Endothelial cell of umbilical vein (primary cell): ENCODE measurements around the gene CPNE1. TPM values are rescaled to one million over a fixed set of nuclear protein-coding genes. Genes with fewer than 3 reads are reported as not detected.

Experiments used
- BruUV-seq: library from RNA; stranded (reverse); fragments of 400-500 nt; replicated peaks from 2 replicates; lab custom pipeline; 2021; lab: Mats Ljungman, UMichigan
- CTCF ChIA-PET: fragments of 300-600, 350-600 bp; sonication (Branson Sonifier 250); formaldehyde crosslinking; loops from one replicate; lab custom pipeline; 2021; ENCODE audit warnings: antibody characterized with exemption, inconsistent platforms; lab: Charles Lee
- POLR2A ChIA-PET: fragments of 300-600, 350-600 bp; sonication (Branson Sonifier 250); formaldehyde crosslinking; loops from one replicate; lab custom pipeline; 2021; ENCODE audit warnings: antibody characterized with exemption, inconsistent platforms; lab: Charles Lee
- DNase-seq: peaks from one replicate; pipeline ENCODE4 v3.0.0-alpha.2; 2011; ENCODE audit warnings: low read depth, low spot score
- FAIRE-seq: peaks from 2 replicates; lab custom pipeline; 2011; peaks lifted over from hg19 to GRCh38; lab: Jason Lieb, UNC
- H2AFZ ChIP-seq: 2 replicates; pipeline ENCODE4 v1.6.0; 2012; ENCODE audit warnings: low read depth, low read length, control low read depth, inconsistent platforms
- H3K27ac ChIP-seq: 2 replicates; pipeline ENCODE4 v1.5.1; 2011; ENCODE audit warnings: low read depth, mild to moderate bottlenecking, control low read depth, low read length, moderate library complexity; ENCODE audit not compliant: insufficient read depth
- H3K27me3 ChIP-seq, 2 experiments: 2 replicates each; pipeline versions ENCODE4 v1.6.0 to v1.6.1; 2011; ENCODE audit warnings: low read length in 2 of 2, mixed read lengths in 1 of 2; ENCODE audit not compliant: control insufficient read depth in 2 of 2, insufficient read depth in 2 of 2
- H3K36me3 ChIP-seq, 2 experiments: 2 replicates in 1 of 2; 3 replicates in 1 of 2; pipeline ENCODE4 v1.5.1; 2011; ENCODE audit warnings: low read length in 2 of 2, mild to moderate bottlenecking in 1 of 2, moderate library complexity in 1 of 2; ENCODE audit not compliant: control insufficient read depth in 2 of 2, insufficient read depth in 2 of 2; ENCODE audit errors: extremely low read depth in 1 of 2
- H3K4me1 ChIP-seq: 3 replicates; pipeline ENCODE4 v1.5.1; 2011; ENCODE audit warnings: mild to moderate bottlenecking, low read length; ENCODE audit not compliant: control insufficient read depth, insufficient read depth; ENCODE audit errors: extremely low read depth
- H3K4me2 ChIP-seq: 2 replicates; pipeline ENCODE4 v1.6.1; 2011; ENCODE audit warnings: low read length, control low read depth, mixed read lengths; ENCODE audit not compliant: insufficient read depth
- H3K4me3 ChIP-seq, 3 experiments: fragments of 200-600 bp in 1 of 3; sonication (generic), shearing (Covaris generic) in 1 of 3; replicated peaks in 1 of 3; 2 replicates each; pipeline ENCODE4 v1.5.1; 2011 to 2016; ENCODE audit warnings: control low read depth in 3 of 3, low read length in 3 of 3, mild to moderate bottlenecking in 2 of 3, inconsistent platforms in 1 of 3, low read depth in 1 of 3, moderate library complexity in 1 of 3; ENCODE audit not compliant: insufficient read depth in 1 of 3
- H3K79me2 ChIP-seq: 2 replicates; pipeline ENCODE4 v1.6.0; 2012; ENCODE audit warnings: low read length, inconsistent platforms; ENCODE audit not compliant: control insufficient read depth, insufficient read depth
- H3K9ac ChIP-seq: replicated peaks from 2 replicates; pipeline ENCODE3; 2011; ENCODE audit warnings: low read length, control low read depth; ENCODE audit not compliant: insufficient read depth; ENCODE audit errors: extremely low read depth
- H3K9me1 ChIP-seq: replicated peaks from 3 replicates; pipeline ENCODE4 v1.6.0; 2011; ENCODE audit warnings: mild to moderate bottlenecking, low read length; ENCODE audit not compliant: control insufficient read depth, insufficient read depth; ENCODE audit errors: extremely low read depth
- H3K9me3 ChIP-seq: replicated peaks from 2 replicates; pipeline ENCODE4 v1.5.1; 2012; ENCODE audit warnings: low read length, inconsistent platforms; ENCODE audit not compliant: control insufficient read depth, insufficient read depth
- H4K20me1 ChIP-seq: replicated peaks from 2 replicates; pipeline ENCODE3; 2011; ENCODE audit warnings: mild to moderate bottlenecking, low read length; ENCODE audit not compliant: control insufficient read depth, insufficient read depth; ENCODE audit errors: extremely low read depth
- CTCF ChIP-seq, 2 donors: IDR thresholded peaks; 1 replicate in 1 of 2; 2 replicates in 1 of 2; pipeline ENCODE4 v1.5.1; 2011; ENCODE audit warnings: low read length in 2 of 2, mild to moderate bottlenecking in 2 of 2, moderate library complexity in 2 of 2, control low read depth in 1 of 2, inconsistent platforms in 1 of 2, low read depth in 1 of 2; ENCODE audit not compliant: insufficient read depth in 1 of 2; ENCODE audit errors: extremely low read depth in 1 of 2
- EZH2 ChIP-seq: IDR thresholded peaks from 2 replicates; pipeline ENCODE4 v1.6.1; 2012; ENCODE audit warnings: borderline replicate concordance, low read depth, mild to moderate bottlenecking, moderate library complexity, low read length, inconsistent platforms; ENCODE audit not compliant: severe bottlenecking
- FOS ChIP-seq: IDR thresholded peaks from 2 replicates; pipeline ENCODE4 v1.6.1; 2011; ENCODE audit warnings: mild to moderate bottlenecking, low read length, moderate library complexity, borderline replicate concordance; ENCODE audit not compliant: insufficient read depth
- GATA2 ChIP-seq: IDR thresholded peaks from 2 replicates; pipeline ENCODE4 v1.7.0; 2011; ENCODE audit warnings: low read depth, mild to moderate bottlenecking, moderate library complexity, mixed read lengths, low read length; ENCODE audit not compliant: insufficient read length, insufficient read depth
- JUN ChIP-seq: IDR thresholded peaks from 2 replicates; pipeline ENCODE4 v1.6.1; 2011; ENCODE audit warnings: borderline replicate concordance, low read depth; ENCODE audit not compliant: insufficient read length, insufficient read depth
- MAX ChIP-seq: IDR thresholded peaks from 2 replicates; pipeline ENCODE4 v1.6.1; 2011; ENCODE audit not compliant: insufficient read depth, insufficient read length
- MYC ChIP-seq: IDR thresholded peaks from one replicate; pipeline ENCODE4 v1.6.1; 2011; ENCODE audit warnings: mild to moderate bottlenecking, low read depth, low read length
- POLR2A ChIP-seq: IDR thresholded peaks from 2 replicates; pipeline ENCODE4 v1.6.1; 2012; ENCODE audit warnings: low read depth, mild to moderate bottlenecking, control low read depth, low read length
- POLR2AphosphoS5 ChIP-seq: IDR thresholded peaks from 2 replicates; pipeline ENCODE4 v1.6.1; 2012; ENCODE audit warnings: low read depth, mild to moderate bottlenecking, control low read depth, low read length, moderate library complexity; ENCODE audit not compliant: insufficient read depth
- dilution Hi-C: fragments of 300-500 bp; cut with MboI; formaldehyde crosslinking; loops from one replicate; pipeline ENCODE4 v1.15.0; 2019; ENCODE audit warnings: low sequenced_read_pairs; ENCODE audit not compliant: extremely low pct_ligation_motif_present
- intact Hi-C: fragments of 100-400 bp; cut with micrococcal nuclease; formaldehyde crosslinking; loops from one replicate; pipeline ENCODE4 v1.10.0; 2022
- polyA plus RNA-seq, 4 experiments: library from polyadenylated mRNA; depleted of rRNA in 3 of 4; stranded (reverse) in 3 of 4; unstranded in 1 of 4; fragments of >200 nt; gene quantifications; 2 replicates each; pipeline versions ENCODE4 v1.2.1 to v1.2.3, GENCODE V29; 2011 to 2012; ENCODE audit warnings: missing spikeins in 1 of 4
- total RNA-seq: library from RNA; stranded (reverse); gene quantifications from 2 replicates; pipeline ENCODE4 v1.2.3, GENCODE V29; 2021

The CPNE1 gene
- total and polyA plus RNA-seq, 2 donors (not counting 3 experiments of a cell fraction or from before 2014, with no cell fraction given) = 244 to 316 TPM

DNA sequence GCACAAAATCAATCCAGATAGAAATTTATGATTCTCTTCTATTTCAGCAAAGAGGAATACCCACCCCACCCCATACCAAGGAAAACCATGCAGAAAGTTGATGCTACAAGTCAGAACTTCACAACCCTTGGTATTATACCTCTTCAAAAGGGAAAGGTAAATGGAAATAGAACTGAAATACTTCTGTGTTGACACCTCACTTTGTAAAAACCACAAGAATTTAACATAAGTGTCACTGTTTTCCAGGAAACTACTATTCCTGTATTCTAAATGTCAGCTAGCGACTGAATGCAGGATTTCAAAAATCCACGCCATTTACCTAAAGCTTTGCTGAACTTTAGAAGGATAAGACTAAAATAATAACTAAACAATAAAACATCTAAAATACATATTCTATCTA lies 3.6 kb downstream of the CPNE1 start:
- peaks cover 18% of the 10 kb centered on the region for H4K20me1 ChIP-seq
- H3K79me2 ChIP-seq = peaks cover 84% of the 10 kb centered on the region
- no peak overlapping the region for H3K27ac ChIP-seq
- no peak for TF ChIP-seq JUN
- no peak for TF ChIP-seq GATA2
- TF ChIP-seq MAX = no peak
- TF ChIP-seq FOS = no peak
- TF ChIP-seq EZH2 = no peak
- TF ChIP-seq CTCF (IDR thresholded peaks at IDR 0.05; ENCODE audit: extremely low read depth in 1 of 2, insufficient read depth in 1 of 2, low read depth in 1 of 2, low read length in 2 of 2) = no peak
- TF ChIP-seq MYC = no peak
- no peak for TF ChIP-seq POLR2A
- TF ChIP-seq POLR2AphosphoS5 = no peak
- peak overlapping the region in 1 of 3 experiments; percentile 81 for H3K4me3 ChIP-seq
- H3K4me2 ChIP-seq = peak overlapping the region; percentile 77
- intact Hi-C loops = loop anchor here (5.0 kb wide), 1 partner anchor 81 kb away; the partner anchor contains the start of gene RBM39
- FAIRE-seq (no peak), DNase-seq (no peak)
- H3K4me1 ChIP-seq = peaks cover 19% of the 10 kb centered on the region
- ChIA-PET POLR2A (interaction anchor here (1.1 kb wide), 1 partner anchor 38 kb away, joined by 3 read pairs; the partner anchor contains the start of genes NFS1 and ROMO1), CTCF (interaction anchor here (0.6 to 2.1 kb wide), 4 partner anchors 9 to 214 kb away, joined by 3 to 8 read pairs (median 3); no protein-coding TSS in a partner anchor)
- no TSS peak for BruUV-seq
- H3K9me3 ChIP-seq = no peaks in the 10 kb centered on the region
- H3K9me1 ChIP-seq = no peaks in the 10 kb centered on the region
- peak overlapping the region; percentile 34 for H3K9ac ChIP-seq
- no peaks in the 10 kb centered on the region for H3K27me3 ChIP-seq
- dilution Hi-C loops = no loop called here
- H3K36me3 ChIP-seq = peaks cover 0 to 5% of the 10 kb centered on the region in 2 experiments
- no peak overlapping the region for H2AFZ ChIP-seq
